Femur (tissue), 1 donor: ENCODE measurements around the gene RALGDS.

ENCODE experiments used
- DNase-seq: peaks from one replicate; pipeline ENCODE4 v3.0.0-alpha.2; 2017

RALGDS gene

DNA sequence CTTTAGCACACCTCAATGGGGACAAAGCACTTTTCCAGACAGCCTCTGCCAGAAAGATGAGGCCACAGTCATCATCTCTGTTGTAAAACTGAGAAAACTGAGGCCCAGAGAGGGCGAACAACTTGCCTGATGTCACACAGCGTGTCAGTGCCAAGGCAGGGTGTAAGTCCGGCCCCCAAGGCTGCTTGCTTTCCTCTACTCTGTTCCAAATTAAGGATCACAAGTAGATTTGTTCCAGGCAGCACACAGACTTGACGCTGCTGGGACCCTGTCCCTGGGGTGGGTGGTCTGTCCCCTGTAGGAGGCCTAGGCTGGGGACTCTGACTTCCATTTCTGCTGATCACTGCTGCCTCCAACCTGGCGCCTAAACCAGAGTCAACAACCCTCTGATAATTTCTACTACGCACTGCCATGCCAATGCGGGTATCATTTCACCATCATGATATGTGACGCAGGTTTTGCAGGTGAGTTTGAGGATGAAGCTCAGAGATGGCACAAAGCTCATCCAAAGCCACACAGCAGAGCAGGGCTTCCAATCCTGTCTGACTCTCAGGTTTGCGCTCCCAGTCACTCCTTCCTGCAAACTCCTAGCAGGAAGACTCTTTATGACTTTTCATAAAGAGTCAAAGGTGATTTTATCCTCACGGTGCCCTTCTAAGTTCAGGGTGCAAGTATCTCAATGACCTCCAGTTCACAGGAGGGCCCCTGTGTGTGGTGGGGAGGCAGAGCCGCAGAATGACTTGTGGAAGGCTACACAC, 13.5 kb upstream of the RALGDS start:
- DNase-seq, result no peak

DNA sequence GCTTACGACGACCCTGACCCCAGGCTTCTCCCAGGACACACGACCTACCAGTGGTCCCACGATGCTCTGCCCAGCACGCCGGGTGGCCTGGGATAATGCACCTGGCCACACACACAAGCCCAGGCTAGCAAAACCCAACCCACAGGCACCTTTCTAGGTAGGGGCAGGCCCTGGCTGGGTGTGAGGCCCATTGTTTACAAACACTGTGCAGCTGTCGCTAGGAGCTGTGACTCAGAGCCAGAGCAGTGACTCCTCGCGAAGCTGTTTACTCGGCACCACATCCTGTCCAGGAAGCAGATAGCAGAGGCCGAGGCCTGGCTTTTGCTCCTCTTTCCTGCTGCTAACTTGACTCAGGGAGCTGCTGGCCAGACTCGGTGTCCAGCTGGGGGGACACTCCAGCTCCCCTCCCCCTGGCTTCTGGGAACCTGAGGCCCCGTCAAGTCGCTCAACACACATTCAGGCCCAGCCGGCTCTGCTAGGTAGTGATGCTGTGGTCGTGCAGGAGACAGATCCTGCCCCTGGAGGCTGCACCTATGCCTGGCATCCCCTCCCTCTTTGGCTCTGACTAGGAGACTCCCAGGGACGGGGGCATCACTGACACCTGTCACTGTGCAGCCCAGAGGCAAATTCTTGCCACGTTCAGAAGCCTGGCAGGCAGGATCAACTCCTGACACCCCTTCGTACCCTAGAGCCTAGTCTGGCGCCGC, 12.8 kb upstream of the RALGDS start:
- peak; percentile 93 for DNase-seq

GRCh38 chr9:133132174-133132573, 11.1 kb upstream of the RALGDS start:
- no peak for DNase-seq

GRCh38 chr9:133131506-133131905, 10.5 kb upstream of the RALGDS start:
- DNase-seq, result no peak

GRCh38 chr9:133130685-133131244, 9.7 kb upstream of the RALGDS start:
- no peak for DNase-seq

- no peak for DNase-seq
Measured at GRCh38 chr9:133129001-133129795, 8.2 kb upstream of the RALGDS start.

DNA sequence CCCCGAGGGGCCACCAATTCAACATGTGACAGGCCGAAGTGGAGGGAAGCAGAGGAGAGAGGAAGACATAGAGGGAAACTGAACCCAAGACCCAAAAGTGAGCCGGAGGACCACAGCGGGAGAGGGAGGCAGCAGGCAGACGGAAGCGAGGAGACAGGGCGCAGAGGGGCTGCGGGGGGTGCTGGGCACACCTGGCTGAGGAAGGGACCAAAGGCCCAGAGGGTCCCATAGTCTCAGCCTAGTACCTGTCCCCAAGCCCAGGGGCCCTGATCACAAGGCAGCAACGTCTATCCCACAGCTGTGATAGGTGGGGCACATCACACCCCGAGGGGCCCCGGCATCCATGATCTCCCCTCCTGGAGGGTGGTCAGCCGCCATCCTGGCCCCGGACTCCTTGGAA, 7.1 kb upstream of the RALGDS start:
- DNase-seq, result no peak

DNA sequence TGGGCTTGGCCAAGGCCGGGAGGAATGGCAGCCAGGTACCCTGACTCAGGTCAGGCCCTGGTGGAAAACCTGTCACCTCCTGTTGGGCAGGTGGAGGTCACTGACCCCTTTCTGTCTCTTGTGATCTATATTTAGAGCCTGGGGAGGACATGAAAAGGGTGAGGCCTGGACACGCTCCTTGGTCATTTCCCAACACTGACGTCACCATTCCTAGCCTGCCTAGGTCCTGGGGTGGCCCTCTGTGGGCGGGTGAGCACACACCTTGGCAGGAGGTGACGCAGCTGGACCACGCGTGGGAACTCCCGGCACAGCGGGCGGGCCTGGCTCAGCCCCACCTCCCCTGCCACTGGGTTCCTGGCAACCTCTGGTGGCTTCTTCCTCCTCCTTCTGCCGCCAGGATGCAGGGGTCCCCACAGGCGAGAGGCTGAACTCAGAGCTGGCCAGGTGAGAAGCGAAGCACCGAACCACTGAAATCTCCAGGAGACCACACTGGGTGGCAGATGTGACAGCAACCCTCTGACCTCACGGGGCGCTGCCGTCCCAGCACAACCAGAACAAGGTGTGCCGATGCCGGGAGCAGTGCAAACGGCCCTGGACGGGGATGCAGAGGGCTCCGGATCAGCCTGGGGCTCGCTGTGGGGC, 6.4 kb upstream of the RALGDS start:
- DNase-seq, result no peak

DNA sequence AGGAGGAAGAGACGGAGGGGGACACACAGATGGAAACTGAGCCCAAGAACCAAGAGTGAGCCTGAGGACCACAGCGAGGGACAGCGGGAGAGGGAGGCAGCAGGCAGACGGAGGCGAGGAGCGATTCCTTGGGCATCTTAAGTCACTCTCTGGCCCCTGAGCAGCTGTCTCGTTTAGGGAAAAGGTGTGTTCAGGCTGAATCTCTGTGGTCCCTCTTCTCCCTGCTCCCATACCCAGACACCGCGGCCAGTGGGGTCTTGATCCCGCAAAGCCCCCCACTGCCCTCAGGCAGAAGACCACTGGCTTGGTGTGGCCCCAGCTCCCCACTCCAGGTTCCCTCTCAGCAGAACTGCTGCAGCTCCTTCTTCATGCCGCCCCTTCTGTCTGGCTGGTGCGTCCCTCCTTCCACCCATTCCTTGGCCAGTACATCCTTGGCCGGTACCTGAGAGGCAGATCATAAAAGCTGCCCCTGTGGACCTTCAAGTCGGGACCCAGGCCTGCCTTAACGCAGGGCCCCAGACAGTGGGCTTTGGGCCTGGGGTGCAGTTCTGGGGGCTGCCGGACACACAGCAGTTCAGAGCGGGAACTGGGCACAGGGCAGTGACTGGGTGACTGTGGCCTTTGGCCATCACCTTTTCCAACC, 5.8 kb upstream of the RALGDS start:
- DNase-seq, result no peak

DNA sequence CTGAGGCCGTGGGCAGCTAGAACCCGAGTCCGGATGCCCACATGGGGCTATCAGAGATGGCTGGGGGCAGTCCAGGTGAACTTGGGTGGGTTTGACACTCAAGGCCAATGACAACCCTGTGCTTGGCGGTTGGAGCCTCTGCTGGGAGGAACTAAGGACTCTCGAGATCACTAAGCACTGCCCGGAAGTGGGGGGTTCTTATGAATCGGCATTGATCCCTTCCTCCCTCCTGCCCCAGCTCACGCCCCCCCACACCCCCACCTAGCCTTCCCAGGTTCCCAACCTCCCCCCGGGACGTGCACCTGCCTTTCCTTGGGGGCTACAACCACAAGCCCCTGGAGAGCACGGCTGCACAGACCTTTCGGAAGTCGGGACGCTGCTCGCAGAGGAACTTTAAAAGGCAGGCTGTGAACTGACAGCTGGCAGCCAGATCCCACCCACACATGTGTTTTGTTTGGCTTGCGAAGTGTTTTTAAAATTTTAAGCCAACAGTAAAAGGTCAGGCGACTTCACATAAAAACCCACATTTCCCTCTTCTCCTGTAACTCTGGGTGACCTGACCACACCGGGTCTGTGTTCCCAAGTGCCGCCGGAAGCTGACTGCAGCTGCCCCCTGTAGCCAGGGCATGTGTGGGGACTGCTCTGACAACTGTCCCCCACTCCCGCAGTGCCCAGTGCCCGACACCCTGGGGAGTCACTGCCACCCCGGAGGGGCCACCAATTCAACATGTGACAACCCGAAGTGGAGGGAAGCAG, 5.1 kb upstream of the RALGDS start:
- DNase-seq, result peak; percentile 80

DNA sequence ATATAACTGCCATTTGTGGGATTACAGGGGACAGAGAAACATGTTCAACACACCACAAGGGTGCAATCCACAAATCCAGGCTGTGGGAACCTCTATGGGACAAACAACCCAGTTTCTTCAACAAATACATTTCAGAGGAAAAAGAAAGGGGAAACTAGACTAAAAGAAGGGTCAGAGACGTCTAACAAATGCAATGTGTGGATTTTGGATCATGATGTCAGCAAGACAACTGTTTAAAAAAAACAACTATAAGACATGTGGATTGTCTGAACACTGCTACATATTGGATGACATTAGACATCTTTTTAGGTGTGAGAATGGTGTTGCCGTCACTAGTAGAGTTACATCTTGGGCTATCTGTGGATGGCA, 3.9 kb upstream of the RALGDS start:
- no peak for DNase-seq

- DNase-seq, result no peak
Measured at GRCh38 chr9:133124123-133124906, 3.3 kb upstream of the RALGDS start.

- DNase-seq, result no peak
Measured at GRCh38 chr9:133122935-133123611, 2.0 kb upstream of the RALGDS start.

- no peak for DNase-seq
Measured at GRCh38 chr9:133122605-133122934, 1.5 kb upstream of the RALGDS start.

DNA sequence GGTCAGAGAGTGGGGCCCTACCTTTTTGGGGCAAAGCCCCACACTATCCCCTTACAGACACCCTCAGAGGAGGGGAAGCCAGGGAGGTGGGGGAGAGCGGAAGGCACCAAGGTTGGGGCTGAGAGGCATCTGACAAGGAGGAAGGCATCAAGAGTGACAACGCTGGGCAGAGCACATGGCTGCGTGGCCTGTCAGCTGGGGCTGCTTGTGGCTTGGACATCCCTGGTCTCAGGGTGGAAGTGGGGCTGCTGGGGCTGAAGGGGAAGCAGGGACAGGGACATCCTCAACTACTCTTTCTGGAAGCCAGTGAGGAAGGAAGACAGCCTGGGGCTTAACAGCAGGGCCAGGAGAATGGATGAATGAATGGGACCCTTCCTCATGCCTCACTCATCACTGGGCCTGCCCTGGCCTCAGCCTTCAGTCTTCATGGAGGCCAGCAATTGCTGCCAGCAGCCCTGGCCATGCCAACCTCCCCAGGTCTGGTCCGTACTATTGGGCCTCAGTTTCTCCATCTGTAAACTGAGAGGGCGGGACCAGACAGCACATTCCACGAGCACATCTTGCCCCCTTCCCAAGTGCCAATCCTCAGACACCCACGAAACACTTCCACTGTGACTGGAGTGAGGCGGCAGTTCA, 993 bp upstream of the RALGDS start:
- DNase-seq, result no peak

DNA sequence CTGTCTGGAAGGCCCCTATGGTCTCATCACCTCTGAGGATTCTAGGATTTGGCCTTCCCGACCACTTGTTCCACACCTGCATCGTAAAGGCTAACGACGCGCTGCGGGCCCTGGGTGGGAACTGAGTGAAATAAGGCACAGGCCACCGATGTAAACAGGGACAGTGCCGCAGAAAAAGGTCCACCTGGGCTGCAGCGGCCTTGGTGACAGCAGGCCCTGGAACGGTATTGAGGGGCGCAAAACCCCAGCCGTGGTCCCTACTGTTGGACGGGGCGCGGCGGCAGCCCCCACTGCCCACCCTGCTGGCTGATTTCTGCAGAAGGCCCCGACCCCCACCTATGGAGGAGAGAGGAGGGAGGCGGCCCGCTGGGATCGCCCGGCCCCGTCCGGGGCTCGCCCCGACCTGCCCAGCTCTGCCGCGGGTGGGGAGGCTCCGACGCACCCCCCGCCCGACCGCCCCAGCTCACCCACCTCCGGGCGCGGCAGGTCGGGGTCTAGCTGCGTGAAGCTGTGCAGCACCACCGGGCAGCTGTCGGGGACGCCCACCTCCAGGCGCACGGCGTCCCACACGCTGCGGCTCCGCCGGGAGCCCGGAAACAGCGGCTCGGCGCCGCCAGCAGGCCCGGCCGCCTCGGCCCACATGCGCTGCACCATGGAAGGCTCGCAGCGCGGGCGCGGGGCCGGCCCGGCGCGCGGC, 391 bp downstream of the RALGDS start:
- DNase-seq, result no peak

DNA sequence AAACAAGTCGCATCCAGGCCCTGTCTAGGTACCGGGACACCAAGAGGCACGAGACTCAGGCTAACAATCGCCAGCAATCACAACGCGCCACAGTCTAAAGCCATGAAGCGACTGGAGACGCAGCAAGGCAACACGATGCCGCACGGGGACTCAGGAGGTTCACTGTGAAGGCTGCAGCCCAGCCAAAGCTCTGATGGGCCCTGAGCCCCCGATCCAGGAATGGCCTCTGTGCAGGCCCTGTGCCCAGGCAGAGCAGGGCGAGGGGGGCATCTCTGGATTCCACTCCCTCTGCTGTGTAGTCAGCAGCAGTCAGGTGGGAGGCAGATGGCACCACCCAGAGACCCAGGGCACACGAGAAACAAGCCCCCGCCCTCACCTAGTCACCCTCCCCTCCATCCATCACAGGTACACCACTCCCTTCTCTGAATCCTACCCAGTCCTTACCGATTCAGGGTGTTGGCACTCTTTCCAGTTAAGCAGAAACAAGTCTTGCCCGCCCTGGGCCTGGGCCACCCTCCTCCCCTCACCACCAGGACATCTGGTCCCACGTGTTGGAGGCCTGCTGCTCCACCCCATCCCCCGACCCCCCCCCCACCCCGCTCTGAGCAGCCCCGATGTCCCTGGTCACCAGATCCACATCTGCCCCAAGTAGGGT, 1.1 kb downstream of the RALGDS start:
- no peak for DNase-seq

- DNase-seq, result peak; percentile 82
Measured at GRCh38 chr9:133119103-133119845, 1.8 kb downstream of the RALGDS start.
